MM.1S (cell line): ENCODE results near the gene TRIOBP.

Source experiments
- EZH2phosphoT487 ChIP-seq: fragments of 300-600 bp; sonication (generic); IDR thresholded peaks from 2 replicates; pipeline ENCODE4 v1.6.1; 2018; ENCODE audit warnings: antibody characterized with exemption, low read length
- TF ChIP-seq, protein P1 (sequence below): fragments of 300-600 bp; sonication (generic); IDR thresholded peaks from 2 replicates; pipeline ENCODE4 v1.5.1; 2016; ENCODE audit warnings: antibody characterized with exemption, low read length, mixed read lengths

GRCh38 chr22:37647317-37647716, 49.5 kb upstream of the TRIOBP start:
- TF ChIP-seq, protein P1, sequence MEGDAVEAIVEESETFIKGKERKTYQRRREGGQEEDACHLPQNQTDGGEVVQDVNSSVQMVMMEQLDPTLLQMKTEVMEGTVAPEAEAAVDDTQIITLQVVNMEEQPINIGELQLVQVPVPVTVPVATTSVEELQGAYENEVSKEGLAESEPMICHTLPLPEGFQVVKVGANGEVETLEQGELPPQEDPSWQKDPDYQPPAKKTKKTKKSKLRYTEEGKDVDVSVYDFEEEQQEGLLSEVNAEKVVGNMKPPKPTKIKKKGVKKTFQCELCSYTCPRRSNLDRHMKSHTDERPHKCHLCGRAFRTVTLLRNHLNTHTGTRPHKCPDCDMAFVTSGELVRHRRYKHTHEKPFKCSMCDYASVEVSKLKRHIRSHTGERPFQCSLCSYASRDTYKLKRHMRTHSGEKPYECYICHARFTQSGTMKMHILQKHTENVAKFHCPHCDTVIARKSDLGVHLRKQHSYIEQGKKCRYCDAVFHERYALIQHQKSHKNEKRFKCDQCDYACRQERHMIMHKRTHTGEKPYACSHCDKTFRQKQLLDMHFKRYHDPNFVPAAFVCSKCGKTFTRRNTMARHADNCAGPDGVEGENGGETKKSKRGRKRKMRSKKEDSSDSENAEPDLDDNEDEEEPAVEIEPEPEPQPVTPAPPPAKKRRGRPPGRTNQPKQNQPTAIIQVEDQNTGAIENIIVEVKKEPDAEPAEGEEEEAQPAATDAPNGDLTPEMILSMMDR, result no peak
- TF ChIP-seq EZH2phosphoT487, result no peak
